Vagina (tissue), 2 donors: ENCODE measurements around the gene NUAK1.

ENCODE experiments used
- CTCF ChIP-seq, 3 experiments: fragments of 450-650 bp in 2 of 3; fragments of 200-600 bp in 1 of 3; sonication (generic) in 1 of 3; IDR thresholded peaks; one replicate each; pipeline ENCODE4 v1.5.1; 2017 to 2019; ENCODE audit warnings: antibody characterized with exemption in 3 of 3, mild to moderate bottlenecking in 2 of 3, moderate library complexity in 2 of 3
- POLR2A ChIP-seq, 2 donors: fragments of 450-650 bp; IDR thresholded peaks; one replicate each; pipeline ENCODE4 v1.6.1; 2017; ENCODE audit warnings: antibody characterized with exemption in 2 of 2, mild to moderate bottlenecking in 2 of 2, moderate library complexity in 2 of 2

GRCh38 chr12:106085213-106085612 lies 53.5 kb downstream of the NUAK1 start:
- no peak for TF ChIP-seq CTCF (IDR thresholded peaks at IDR 0.05)
- TF ChIP-seq POLR2A (IDR thresholded peaks at IDR 0.05) = no peak
